IPS-NIHi11 (cell line): Measurements from ENCODE around the gene NR2F1-AS1.
A peak's percentile ranks its signal among the peaks of the same experiment; 100 is the strongest.
"Not testable (repeated sequence)": the region's sequence is repeated elsewhere in the genome, so short reads cannot be mapped to it uniquely, and the experiment has no call there.

ENCODE experiments used
- DNase-seq: peaks from one replicate; pipeline ENCODE4 v3.0.0; 2012; ENCODE audit warnings: mixed read lengths, low spot score

NR2F1-AS1 gene

GRCh38 chr5:93576994-93577853 is 3.8 kb downstream of the NR2F1-AS1 start:
- no peak for DNase-seq

GRCh38 chr5:93575461-93576414 is 5.3 kb downstream of the NR2F1-AS1 start:
- no peak for DNase-seq

DNA sequence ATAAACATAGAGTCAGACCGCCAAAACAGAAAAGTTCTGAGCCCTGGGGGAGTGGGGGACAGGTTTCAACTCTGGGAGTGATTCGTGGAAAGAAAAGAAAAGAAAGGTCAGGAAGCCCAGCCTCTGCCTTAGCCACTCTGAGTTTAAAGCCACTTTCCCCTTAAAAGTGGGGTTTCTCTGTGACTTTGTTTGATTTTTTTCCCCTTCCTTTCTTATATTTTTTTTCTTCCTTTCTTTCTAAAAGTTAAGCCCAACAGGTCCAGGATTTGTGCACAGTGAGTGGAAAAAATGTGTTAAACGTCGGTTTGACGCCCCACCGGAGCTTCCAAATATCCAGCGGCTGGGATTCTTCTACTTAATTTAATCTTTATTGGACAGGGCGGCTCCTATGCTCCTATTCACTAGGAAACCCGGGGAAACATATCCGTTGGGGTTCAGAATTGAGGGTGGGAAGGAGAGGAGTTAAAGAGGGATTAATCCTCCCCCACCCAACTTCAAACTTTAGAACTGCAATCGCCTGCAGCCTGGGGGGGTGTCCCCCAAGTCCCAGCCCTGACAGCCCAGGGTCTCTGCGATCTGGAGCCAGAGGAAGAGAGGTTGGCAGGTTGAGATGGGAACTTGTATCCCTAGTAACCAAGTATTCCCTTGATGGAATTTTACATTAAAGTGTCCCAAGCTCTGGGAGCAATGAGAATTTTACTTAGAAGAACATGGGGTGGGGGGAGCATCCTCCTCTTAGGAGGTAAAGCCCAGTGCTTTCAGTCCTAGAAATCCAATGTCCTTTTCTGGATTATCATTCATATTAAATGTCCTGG is 6.3 kb downstream of the NR2F1-AS1 start:
- no peak for DNase-seq

- no peak for DNase-seq
Observed at GRCh38 chr5:93573354-93574351, 7.4 kb downstream of the NR2F1-AS1 start.

GRCh38 chr5:93572608-93573353 is 8.2 kb downstream of the NR2F1-AS1 start:
- peak; percentile 48 for DNase-seq

GRCh38 chr5:93572101-93572607 is 8.9 kb downstream of the NR2F1-AS1 start:
- peak; percentile 17 for DNase-seq

DNA sequence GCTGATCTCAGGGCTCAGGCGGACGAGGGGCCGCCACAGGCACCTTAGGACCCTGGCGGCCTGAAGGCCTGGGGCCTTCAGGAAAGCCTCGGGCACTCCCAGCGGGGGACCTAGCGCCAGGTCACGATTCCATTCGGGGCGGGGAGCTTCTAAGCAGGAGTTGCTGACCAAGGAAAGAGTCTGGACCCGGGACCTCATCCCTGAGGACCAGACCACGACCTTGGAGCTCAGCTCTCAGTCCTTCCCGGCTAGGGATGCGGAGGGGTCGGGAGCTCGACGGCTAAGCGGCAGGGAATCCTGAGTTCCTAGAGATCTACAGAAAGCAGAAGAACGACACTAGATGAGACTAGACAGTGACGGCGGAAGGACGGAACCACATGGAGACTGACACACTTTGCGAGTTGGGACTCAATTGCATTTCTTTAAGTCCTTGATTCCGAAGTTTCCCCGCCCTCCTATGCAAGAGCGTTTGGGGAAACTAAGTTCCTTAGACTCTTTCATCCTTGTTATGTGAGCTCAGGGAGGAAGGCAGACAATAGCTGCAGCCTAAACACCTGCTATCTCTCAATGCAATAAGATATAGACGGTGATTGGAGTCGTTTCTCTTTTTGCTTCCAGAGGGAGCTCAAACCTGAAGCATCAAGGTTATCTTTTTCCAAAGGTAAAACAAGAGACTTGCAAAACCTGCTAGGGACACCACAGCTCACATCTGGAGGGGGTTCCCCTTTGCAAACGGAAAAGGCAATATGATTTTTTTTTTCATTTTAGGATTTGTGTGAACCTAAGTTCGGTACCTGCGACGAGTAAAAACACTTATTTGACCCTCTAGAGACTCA is 9.7 kb downstream of the NR2F1-AS1 start:
- peak; percentile 33 for DNase-seq

- DNase-seq, result peak; percentile 59
Observed at GRCh38 chr5:93570294-93571113, 10.5 kb downstream of the NR2F1-AS1 start.

- DNase-seq, result no peak
Observed at GRCh38 chr5:93569300-93570160, 11.5 kb downstream of the NR2F1-AS1 start.

GRCh38 chr5:93567424-93567823 is 13.6 kb downstream of the NR2F1-AS1 start:
- no peak for DNase-seq

GRCh38 chr5:93566091-93566490 is 14.9 kb downstream of the NR2F1-AS1 start:
- no peak for DNase-seq

GRCh38 chr5:93557021-93557604 is 23.9 kb downstream of the NR2F1-AS1 start:
- no peak for DNase-seq

DNA sequence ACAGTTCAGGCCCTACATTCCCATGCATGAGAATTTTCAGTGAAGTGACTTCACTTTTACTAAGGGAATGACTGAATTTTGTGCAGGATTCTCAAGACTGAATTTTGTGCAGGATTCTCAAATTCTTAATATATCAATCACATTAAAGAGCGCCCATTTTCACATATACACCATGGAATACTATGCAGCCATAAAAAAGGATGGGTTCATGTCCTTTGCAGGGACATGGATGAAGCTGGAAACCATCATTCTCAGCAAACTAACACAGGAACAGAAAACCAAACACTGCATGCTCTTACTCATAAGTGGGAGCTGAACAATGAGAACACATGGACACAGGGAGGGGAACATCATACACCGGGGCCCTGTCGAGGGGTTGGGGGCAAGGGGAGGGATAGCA is 31.4 kb downstream of the NR2F1-AS1 start:
- DNase-seq, result not testable (repeated sequence)

- DNase-seq, result no peak
Observed at GRCh38 chr5:93545872-93546271, 35.1 kb downstream of the NR2F1-AS1 start.

DNA sequence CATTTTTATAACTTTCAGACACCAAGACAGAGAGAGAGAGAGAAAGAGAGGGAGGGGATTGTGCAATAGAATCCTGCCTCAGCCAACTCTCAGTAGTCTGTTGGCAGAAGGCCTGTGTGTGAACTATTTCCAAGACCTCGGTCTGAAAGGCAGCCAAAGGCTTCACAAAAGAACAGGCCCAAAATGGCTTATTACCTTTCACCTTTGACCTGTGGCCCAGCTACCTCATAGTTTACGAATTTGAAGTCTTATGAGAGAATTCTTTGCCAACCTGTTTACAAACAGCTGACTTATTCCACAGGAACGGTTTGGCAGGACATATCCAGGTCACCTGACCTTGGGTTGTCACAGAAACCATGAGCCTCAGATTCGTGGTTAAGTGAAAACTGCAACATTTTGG is 48.6 kb downstream of the NR2F1-AS1 start:
- DNase-seq, result peak; percentile 14

- not testable (repeated sequence) for DNase-seq
Observed at GRCh38 chr5:93521815-93522214, 59.2 kb downstream of the NR2F1-AS1 start.
